Brain microvascular endothelial cell (primary cell): ENCODE measurements around the gene MEG3.

ENCODE experiments used
- DNase-seq: peaks from one replicate; pipeline ENCODE4 v3.0.0-alpha.2; 2020
- H3K27ac ChIP-seq: fragments of 250-450 bp; sonication (Bioruptor Pico); 2 replicates; pipeline ENCODE4 v1.5.1; 2020; ENCODE audit warnings: mild to moderate bottlenecking, moderate library complexity
- H3K27me3 ChIP-seq: fragments of 250-450 bp; sonication (Bioruptor Pico); replicated peaks from 2 replicates; pipeline ENCODE4 v1.5.1; 2020; ENCODE audit warnings: mild to moderate bottlenecking
- H3K36me3 ChIP-seq: fragments of 250-450 bp; sonication (Bioruptor Pico); replicated peaks from 2 replicates; pipeline ENCODE4 v1.5.1; 2020; ENCODE audit warnings: mild to moderate bottlenecking
- H3K4me3 ChIP-seq: 2 replicates; pipeline ENCODE4 v1.5.1; 2011; ENCODE audit warnings: low read depth, mild to moderate bottlenecking, control low read depth, low read length, moderate library complexity
- CTCF ChIP-seq: IDR thresholded peaks from 2 replicates; pipeline ENCODE4 v1.5.1; 2011; ENCODE audit warnings: low read depth, mild to moderate bottlenecking, moderate library complexity, low read length, control low read depth, inconsistent platforms; ENCODE audit errors: missing control alignments
- in situ Hi-C: cut with HindIII; loops from 2 replicates; pipeline ENCODE4 v1.10.0; 2017; ENCODE audit warnings: low sequenced_read_pairs, low pct_ligation_motif_present

MEG3 gene

GRCh38 chr14:100804138-100804537, 21.8 kb upstream of the MEG3 start:
- Histone ChIP-seq H3K27ac (no peak overlapping the region), H3K27me3 (no peaks in the 10 kb centered on the region), H3K4me3 (no peak overlapping the region), H3K36me3 (no peaks in the 10 kb centered on the region)
- no peak for TF ChIP-seq CTCF
- DNase-seq = no peak
- in situ Hi-C loops = no loop called here

DNA sequence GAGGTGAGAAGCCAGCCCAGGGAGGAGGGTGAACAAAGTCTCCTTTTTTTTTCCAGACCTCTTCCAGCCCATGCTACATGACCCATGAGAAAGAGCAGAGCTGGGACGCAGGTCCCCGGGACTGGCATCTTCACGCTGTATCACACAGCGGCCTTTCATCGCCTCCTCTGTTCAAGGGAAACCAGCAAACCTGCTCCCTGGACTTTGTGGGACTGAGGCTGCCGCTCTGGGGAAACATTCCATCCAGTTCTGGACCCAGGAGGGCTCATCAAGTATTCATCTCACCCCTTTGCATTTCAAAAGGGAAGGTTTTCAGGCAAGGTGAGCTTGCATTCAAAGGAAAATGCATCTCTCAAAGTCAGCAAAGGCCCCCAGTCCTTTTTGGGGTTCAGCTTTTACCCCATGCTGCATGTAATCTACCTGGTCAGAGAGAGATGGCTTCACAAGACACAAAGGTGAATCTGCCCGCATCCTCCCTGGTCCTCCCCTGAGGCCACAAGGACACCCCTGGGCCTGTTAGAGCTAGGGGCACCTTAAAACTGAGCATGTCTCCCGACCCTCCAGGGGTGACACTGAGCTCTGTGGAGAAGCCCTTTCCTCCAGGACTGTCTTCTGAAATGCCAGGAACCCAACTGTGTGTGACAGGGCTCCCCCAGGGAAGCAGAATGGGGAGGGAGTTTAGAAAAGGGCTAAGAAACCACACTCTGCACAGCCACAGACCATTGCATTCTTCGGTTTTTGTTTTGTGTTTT, 21.2 kb upstream of the MEG3 start:
- Histone ChIP-seq H3K36me3 (no peaks in the 10 kb centered on the region), H3K27ac (no peak overlapping the region), H3K27me3 (no peaks in the 10 kb centered on the region), H3K4me3 (no peak overlapping the region)
- in situ Hi-C loops = no loop called here
- DNase-seq = no peak
- TF ChIP-seq CTCF = no peak

DNA sequence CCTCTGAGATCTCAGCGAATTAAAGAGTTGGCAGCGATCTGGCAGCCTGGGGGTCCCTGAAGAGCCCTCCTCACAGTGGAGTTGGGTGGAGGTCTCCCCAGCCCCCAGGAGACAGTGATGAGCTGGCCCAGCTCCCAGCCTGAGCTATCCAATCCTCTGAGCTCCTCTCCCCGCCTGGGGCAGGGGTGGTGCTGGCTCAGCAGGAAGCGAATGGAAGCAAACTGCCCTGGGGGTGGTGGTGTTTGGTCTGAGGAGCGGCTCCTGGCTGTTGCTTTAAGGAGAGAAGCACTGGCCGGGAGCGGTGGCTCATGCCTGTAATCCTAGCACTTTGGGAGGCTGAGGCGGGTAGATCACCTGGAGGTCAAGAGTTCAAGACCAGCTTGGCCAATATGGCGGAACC, 19.5 kb upstream of the MEG3 start:
- Histone ChIP-seq H3K27ac (no peak overlapping the region), H3K36me3 (no peaks in the 10 kb centered on the region), H3K27me3 (no peaks in the 10 kb centered on the region), H3K4me3 (no peak overlapping the region)
- TF ChIP-seq CTCF = no peak
- in situ Hi-C loops = no loop called here
- no peak for DNase-seq

DNA sequence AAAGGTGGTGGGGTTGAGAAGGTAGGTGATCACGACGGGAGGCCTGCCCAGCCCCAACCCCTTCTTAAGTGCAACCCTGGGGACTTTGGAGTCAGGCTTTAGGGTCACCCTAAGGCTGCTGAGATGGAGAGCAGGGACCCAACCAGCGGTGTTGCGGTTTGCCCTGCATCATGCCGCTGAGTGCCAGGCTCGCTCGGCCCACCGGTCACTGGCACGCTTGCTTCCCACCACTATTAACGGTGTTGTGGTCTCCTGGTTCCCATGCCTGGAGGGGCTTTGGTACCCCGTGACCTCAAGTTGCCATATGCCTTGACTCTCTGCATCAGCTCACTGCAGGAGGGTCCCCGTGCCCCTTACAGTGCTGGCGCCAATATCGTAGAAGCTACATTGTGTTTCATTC, 18.4 kb upstream of the MEG3 start:
- no peaks in the 10 kb centered on the region for H3K36me3 ChIP-seq
- TF ChIP-seq CTCF = no peak
- H3K27ac ChIP-seq = no peak overlapping the region
- H3K4me3 ChIP-seq = no peak overlapping the region
- H3K27me3 ChIP-seq = no peaks in the 10 kb centered on the region
- DNase-seq = no peak
- in situ Hi-C loops = no loop called here

DNA sequence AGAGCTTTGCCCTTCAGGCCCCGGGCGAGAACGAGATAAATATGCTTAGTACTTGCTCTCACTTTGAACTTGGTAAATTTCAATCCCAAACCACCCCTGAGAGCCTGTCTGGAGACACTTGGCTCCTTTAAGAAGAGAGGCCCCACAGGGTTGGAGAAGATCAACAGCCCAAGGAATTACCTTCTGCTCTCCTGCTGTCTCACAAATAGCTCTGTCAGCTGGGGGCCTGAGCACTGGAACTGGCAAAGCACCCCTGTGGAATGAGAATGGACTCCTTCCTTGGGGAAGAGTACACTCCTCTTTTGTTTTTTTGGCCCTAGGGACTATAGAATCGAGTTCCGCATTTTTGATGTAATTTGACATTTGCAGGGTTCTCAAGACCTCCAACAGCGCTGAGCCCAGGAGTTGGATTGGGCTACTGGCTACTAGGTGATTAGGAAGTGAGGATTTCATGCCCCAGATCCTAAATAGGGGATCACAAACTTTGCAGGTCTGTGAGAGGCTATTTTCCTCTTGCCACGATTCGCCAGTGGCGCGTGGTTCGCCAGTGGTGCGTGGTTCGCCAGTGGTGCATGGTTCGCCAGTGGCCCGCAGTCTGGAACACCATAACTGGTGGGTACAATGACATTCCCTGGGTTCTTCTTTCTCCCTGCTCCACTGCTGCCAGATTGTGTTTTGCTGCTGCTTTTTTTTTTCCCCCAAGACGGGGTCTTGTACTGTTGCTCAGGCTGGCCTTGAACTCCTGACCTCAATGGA, 17.8 kb upstream of the MEG3 start:
- Histone ChIP-seq H3K27me3 (no peaks in the 10 kb centered on the region), H3K27ac (no peak overlapping the region), H3K4me3 (no peak overlapping the region), H3K36me3 (no peaks in the 10 kb centered on the region)
- in situ Hi-C loops = no loop called here
- no peak for TF ChIP-seq CTCF
- DNase-seq = no peak
